Muscle layer of duodenum (tissue), 2 donors: ENCODE data around the gene VPS50.
"Not testable (repeated sequence)": the region's sequence is repeated elsewhere in the genome, so short reads cannot be mapped to it uniquely, and the experiment has no call there.

Experiments used
- H3K27ac ChIP-seq: one replicate; pipeline ENCODE4 v1.7.0; 2013; ENCODE audit warnings: mild to moderate bottlenecking, low read length
- H3K27me3 ChIP-seq: one replicate; pipeline ENCODE4 v1.7.0; 2013; ENCODE audit warnings: low read depth, mild to moderate bottlenecking, control low read depth, low read length
- H3K36me3 ChIP-seq, 2 donors: one replicate each; pipeline ENCODE4 v1.7.0; 2013; ENCODE audit warnings: low read length in 2 of 2, control low read depth in 1 of 2, mild to moderate bottlenecking in 1 of 2; ENCODE audit not compliant: insufficient read depth in 2 of 2, control insufficient read depth in 1 of 2
- H3K4me1 ChIP-seq, 2 donors: one replicate each; pipeline ENCODE4 v1.7.0; 2013; ENCODE audit warnings: low read length in 2 of 2, mild to moderate bottlenecking in 2 of 2, control low read depth in 1 of 2, moderate library complexity in 1 of 2; ENCODE audit not compliant: insufficient read depth in 2 of 2, control insufficient read depth in 1 of 2
- H3K4me3 ChIP-seq, 2 donors: one replicate each; pipeline ENCODE4 v1.7.0; 2013; ENCODE audit warnings: low read length in 2 of 2, low read depth in 1 of 2, mild to moderate bottlenecking in 1 of 2
- H3K9me3 ChIP-seq, 2 donors: one replicate each; pipeline ENCODE4 v1.7.0; 2013; ENCODE audit warnings: low read length in 2 of 2, control low read depth in 1 of 2, mild to moderate bottlenecking in 1 of 2; ENCODE audit not compliant: control insufficient read depth in 1 of 2
- donor health status: healthy.

The VPS50 gene

GRCh38 chr7:93332172-93332571, 100.0 kb downstream of the VPS50 start:
- Histone ChIP-seq H3K27ac (no peak overlapping the region), H3K27me3 (no peaks in the 10 kb centered on the region), H3K36me3 (peaks cover 0 to 13% of the 10 kb centered on the region in 2 donors), H3K4me3 (no peak overlapping the region), H3K4me1 (no peaks in the 10 kb centered on the region), H3K9me3 (no peaks in the 10 kb centered on the region)

- H3K4me1 ChIP-seq = no peaks in the 10 kb centered on the region
- H3K36me3 ChIP-seq = peaks cover 8 to 38% of the 10 kb centered on the region in 2 donors
- H3K4me3 ChIP-seq = no peak overlapping the region
Observed at GRCh38 chr7:93337052-93337451, 104.9 kb downstream of the VPS50 start.

GRCh38 chr7:93342178-93342577, 110.0 kb downstream of the VPS50 start:
- H3K9me3 ChIP-seq, H3K4me3 ChIP-seq, H3K27me3 ChIP-seq, H3K4me1 ChIP-seq, H3K27ac ChIP-seq: not testable (repeated sequence)
- peaks cover 8 to 27% of the 10 kb centered on the region in 2 donors for H3K36me3 ChIP-seq

More at GRCh38 chr7:93337052-93337451, 104.9 kb downstream of the VPS50 start:
- no peaks in the 10 kb centered on the region for H3K9me3 ChIP-seq
- no peaks in the 10 kb centered on the region for H3K27me3 ChIP-seq
- H3K27ac ChIP-seq = no peak overlapping the region

GRCh38 chr7:93350338-93350737, 118.2 kb downstream of the VPS50 start:
- Histone ChIP-seq H3K27ac (no peak overlapping the region), H3K4me1 (no peaks in the 10 kb centered on the region), H3K27me3 (no peaks in the 10 kb centered on the region), H3K36me3 (peaks cover 3% of the 10 kb centered on the region in 2 donors), H3K9me3 (no peaks in the 10 kb centered on the region), H3K4me3 (no peak overlapping the region)

- no peaks in the 10 kb centered on the region for H3K4me1 ChIP-seq
- H3K9me3 ChIP-seq = no peaks in the 10 kb centered on the region
- no peak overlapping the region for H3K27ac ChIP-seq
- H3K4me3 ChIP-seq = no peak overlapping the region
- H3K27me3 ChIP-seq = no peaks in the 10 kb centered on the region
- H3K36me3 ChIP-seq = peaks cover 3 to 20% of the 10 kb centered on the region in 2 donors
Observed at GRCh38 chr7:93352881-93353280, 120.7 kb downstream of the VPS50 start.

GRCh38 chr7:93354815-93355214, 122.6 kb downstream of the VPS50 start:
- H3K4me3 ChIP-seq = no peak overlapping the region
- no peaks in the 10 kb centered on the region for H3K4me1 ChIP-seq
- no peaks in the 10 kb centered on the region for H3K27me3 ChIP-seq
- peaks cover 4 to 25% of the 10 kb centered on the region in 2 donors for H3K36me3 ChIP-seq
- H3K27ac ChIP-seq = no peak overlapping the region
- no peaks in the 10 kb centered on the region for H3K9me3 ChIP-seq

- Histone ChIP-seq H3K27me3 (no peaks in the 10 kb centered on the region), H3K4me3 (no peak overlapping the region), H3K9me3 (no peaks in the 10 kb centered on the region), H3K36me3 (peaks cover 4 to 23% of the 10 kb centered on the region in 2 donors), H3K27ac (no peak overlapping the region), H3K4me1 (no peaks in the 10 kb centered on the region)
Observed at GRCh38 chr7:93359520-93360198, 127.5 kb downstream of the VPS50 start.

- Histone ChIP-seq H3K4me1 (no peaks in the 10 kb centered on the region), H3K27me3 (no peaks in the 10 kb centered on the region), H3K36me3 (peaks cover 4 to 14% of the 10 kb centered on the region in 2 donors), H3K4me3 (no peak overlapping the region), H3K9me3 (no peaks in the 10 kb centered on the region), H3K27ac (no peak overlapping the region)
Observed at GRCh38 chr7:93361853-93362252, 129.7 kb downstream of the VPS50 start.

GRCh38 chr7:93364806-93365205, 132.6 kb downstream of the VPS50 start:
- no peak overlapping the region for H3K27ac ChIP-seq
- no peaks in the 10 kb centered on the region for H3K36me3 ChIP-seq
- H3K9me3 ChIP-seq = no peaks in the 10 kb centered on the region
- no peak overlapping the region for H3K4me3 ChIP-seq
- H3K4me1 ChIP-seq = no peaks in the 10 kb centered on the region
- H3K27me3 ChIP-seq = no peaks in the 10 kb centered on the region

GRCh38 chr7:93365341-93365740, 133.2 kb downstream of the VPS50 start:
- no peak overlapping the region for H3K4me3 ChIP-seq
- no peak overlapping the region for H3K27ac ChIP-seq
- H3K9me3 ChIP-seq = no peaks in the 10 kb centered on the region
- no peaks in the 10 kb centered on the region for H3K4me1 ChIP-seq
- no peaks in the 10 kb centered on the region for H3K27me3 ChIP-seq
- H3K36me3 ChIP-seq = no peaks in the 10 kb centered on the region

- no peaks in the 10 kb centered on the region for H3K4me1 ChIP-seq
- no peak overlapping the region for H3K27ac ChIP-seq
- H3K4me3 ChIP-seq = no peak overlapping the region
- H3K9me3 ChIP-seq = no peaks in the 10 kb centered on the region
- H3K36me3 ChIP-seq = no peaks in the 10 kb centered on the region
- no peaks in the 10 kb centered on the region for H3K27me3 ChIP-seq
Observed at GRCh38 chr7:93366816-93367215, 134.7 kb downstream of the VPS50 start.

- no peak overlapping the region for H3K27ac ChIP-seq
- H3K36me3 ChIP-seq = no peaks in the 10 kb centered on the region
- H3K4me3 ChIP-seq = no peak overlapping the region
- no peaks in the 10 kb centered on the region for H3K27me3 ChIP-seq
- no peaks in the 10 kb centered on the region for H3K4me1 ChIP-seq
- H3K9me3 ChIP-seq = no peaks in the 10 kb centered on the region
Observed at GRCh38 chr7:93367254-93367653, 135.1 kb downstream of the VPS50 start.
